Memory B cell (primary cell): ENCODE results near the gene MANBA.
"Not testable (repeated sequence)": the region's sequence is repeated elsewhere in the genome, so short reads cannot be mapped to it uniquely, and the experiment has no call there.

Source experiments
- ATAC-seq: fragments of 150-1000 bp; cut with Tn5 transposase; 2 replicates; pipeline ENCODE4 v1.10.0; 2021; ENCODE audit warnings: low read depth, mild to moderate bottlenecking, moderate library complexity
- DNase-seq, 2 donors: peaks; one replicate each; pipeline ENCODE4 v3.0.0; 2022; ENCODE audit warnings: low spot score in 2 of 2
- H3K27ac Mint-ChIP-seq: one replicate; pipeline ENCODE4 v1.8.0; 2022; ENCODE audit warnings: mild to moderate bottlenecking, moderate library complexity, mixed read lengths
- H3K27me3 Mint-ChIP-seq: one replicate; pipeline ENCODE4 v1.8.0; 2022; ENCODE audit warnings: mixed read lengths
- H3K36me3 Mint-ChIP-seq: one replicate; pipeline ENCODE4 v1.8.0; 2022; ENCODE audit warnings: mild to moderate bottlenecking, mixed read lengths
- H3K4me1 Mint-ChIP-seq: one replicate; pipeline ENCODE4 v1.8.0; 2022; ENCODE audit warnings: mixed read lengths
- H3K4me3 Mint-ChIP-seq: one replicate; pipeline ENCODE4 v1.8.0; 2022; ENCODE audit warnings: mild to moderate bottlenecking, moderate library complexity, mixed read lengths
- H3K9me3 Mint-ChIP-seq: one replicate; pipeline ENCODE4 v1.8.0; 2022; ENCODE audit warnings: mixed read lengths

Gene MANBA

GRCh38 chr4:102625232-102625930, 135.4 kb downstream of the MANBA start:
- peak; percentile 93 for ATAC-seq

GRCh38 chr4:102624505-102624904, 136.3 kb downstream of the MANBA start:
- Mint-ChIP-seq H3K27ac (no peak overlapping the region), H3K9me3 (no peaks in the 10 kb centered on the region), H3K4me3 (no peak overlapping the region), H3K4me1 (peaks cover 9% of the 10 kb centered on the region), H3K27me3 (no peaks in the 10 kb centered on the region), H3K36me3 (no peaks in the 10 kb centered on the region)
- DNase-seq (no peak), ATAC-seq (no peak)

More at GRCh38 chr4:102625232-102625930, 135.4 kb downstream of the MANBA start:
- H3K36me3 Mint-ChIP-seq, result no peaks in the 10 kb centered on the region
- peak overlapping the region; percentile 56 for H3K4me3 Mint-ChIP-seq
- no peaks in the 10 kb centered on the region for H3K27me3 Mint-ChIP-seq
- DNase-seq, result peak in 1 of 2 donors; percentile 25
- H3K9me3 Mint-ChIP-seq, result no peaks in the 10 kb centered on the region
- H3K4me1 Mint-ChIP-seq, result peaks cover 9% of the 10 kb centered on the region
- H3K27ac Mint-ChIP-seq, result peak overlapping the region; percentile 17

- H3K36me3 Mint-ChIP-seq, result no peaks in the 10 kb centered on the region
- H3K4me3 Mint-ChIP-seq, result no peak overlapping the region
- DNase-seq, result no peak
- H3K27ac Mint-ChIP-seq, result no peak overlapping the region
- no peak for ATAC-seq
- no peaks in the 10 kb centered on the region for H3K27me3 Mint-ChIP-seq
- peaks cover 9% of the 10 kb centered on the region for H3K4me1 Mint-ChIP-seq
- H3K9me3 Mint-ChIP-seq, result no peaks in the 10 kb centered on the region
Observed at GRCh38 chr4:102623622-102624021, 137.1 kb downstream of the MANBA start.

GRCh38 chr4:102620697-102621497, 139.9 kb downstream of the MANBA start:
- Mint-ChIP-seq H3K27ac (no peak overlapping the region), H3K27me3 (no peaks in the 10 kb centered on the region), H3K36me3 (peaks cover 11% of the 10 kb centered on the region), H3K9me3 (no peaks in the 10 kb centered on the region), H3K4me1 (peaks cover 11% of the 10 kb centered on the region), H3K4me3 (no peak overlapping the region)
- ATAC-seq, result peak; percentile 55
- no peak for DNase-seq

- DNase-seq, H3K27me3 Mint-ChIP-seq, H3K27ac Mint-ChIP-seq, H3K9me3 Mint-ChIP-seq, H3K4me3 Mint-ChIP-seq, H3K4me1 Mint-ChIP-seq: not testable (repeated sequence)
- ATAC-seq, result peak; percentile 11
- H3K36me3 Mint-ChIP-seq, result peaks cover 17% of the 10 kb centered on the region
Observed at GRCh38 chr4:102619776-102620631, 140.8 kb downstream of the MANBA start.

- not testable (repeated sequence) for H3K27me3 Mint-ChIP-seq, H3K4me1 Mint-ChIP-seq, H3K9me3 Mint-ChIP-seq, H3K4me3 Mint-ChIP-seq
- Mint-ChIP-seq H3K36me3 (peaks cover 27% of the 10 kb centered on the region), H3K27ac (peak overlapping the region; percentile 62)
- ATAC-seq (peak; percentile 71), DNase-seq (peak in 1 of 2 donors; percentile 7)
Observed at GRCh38 chr4:102619021-102619420, 141.7 kb downstream of the MANBA start.

- no peak overlapping the region for H3K27ac Mint-ChIP-seq
- H3K9me3 Mint-ChIP-seq, result no peaks in the 10 kb centered on the region
- H3K4me3 Mint-ChIP-seq, result no peak overlapping the region
- DNase-seq (no peak), ATAC-seq (no peak)
- H3K27me3 Mint-ChIP-seq, result no peaks in the 10 kb centered on the region
- peaks cover 4% of the 10 kb centered on the region for H3K4me1 Mint-ChIP-seq
- H3K36me3 Mint-ChIP-seq, result peaks cover 41% of the 10 kb centered on the region
Observed at GRCh38 chr4:102616636-102617035, 144.1 kb downstream of the MANBA start.

- Mint-ChIP-seq H3K36me3 (peaks cover 50% of the 10 kb centered on the region), H3K27ac (peak overlapping the region; percentile 21), H3K4me3 (no peak overlapping the region), H3K9me3 (no peaks in the 10 kb centered on the region), H3K4me1 (peaks cover 2% of the 10 kb centered on the region), H3K27me3 (no peaks in the 10 kb centered on the region)
- no peak for DNase-seq
- no peak for ATAC-seq
Observed at GRCh38 chr4:102614801-102615200, 146.0 kb downstream of the MANBA start.

GRCh38 chr4:102612824-102613366, 147.9 kb downstream of the MANBA start:
- no peaks in the 10 kb centered on the region for H3K9me3 Mint-ChIP-seq
- no peaks in the 10 kb centered on the region for H3K27me3 Mint-ChIP-seq
- DNase-seq, result no peak
- H3K4me1 Mint-ChIP-seq, result no peaks in the 10 kb centered on the region
- no peak overlapping the region for H3K4me3 Mint-ChIP-seq
- peaks cover 53% of the 10 kb centered on the region for H3K36me3 Mint-ChIP-seq
- peak overlapping the region; percentile 2 for H3K27ac Mint-ChIP-seq
- peak; percentile 67 for ATAC-seq

GRCh38 chr4:102612210-102612609, 148.6 kb downstream of the MANBA start:
- Mint-ChIP-seq H3K36me3 (peaks cover 53% of the 10 kb centered on the region), H3K4me3 (no peak overlapping the region), H3K9me3 (no peaks in the 10 kb centered on the region), H3K27me3 (no peaks in the 10 kb centered on the region), H3K27ac (peak overlapping the region; percentile 2), H3K4me1 (no peaks in the 10 kb centered on the region)
- ATAC-seq, result no peak
- DNase-seq, result no peak

- Mint-ChIP-seq H3K27ac (no peak overlapping the region), H3K36me3 (peaks cover 50% of the 10 kb centered on the region), H3K27me3 (no peaks in the 10 kb centered on the region), H3K9me3 (no peaks in the 10 kb centered on the region), H3K4me3 (no peak overlapping the region), H3K4me1 (no peaks in the 10 kb centered on the region)
- ATAC-seq (no peak), DNase-seq (no peak)
Observed at GRCh38 chr4:102610476-102610875, 150.3 kb downstream of the MANBA start.

- Mint-ChIP-seq H3K27me3 (no peaks in the 10 kb centered on the region), H3K4me1 (no peaks in the 10 kb centered on the region), H3K4me3 (no peak overlapping the region), H3K36me3 (peaks cover 47% of the 10 kb centered on the region), H3K27ac (no peak overlapping the region), H3K9me3 (no peaks in the 10 kb centered on the region)
- DNase-seq (no peak), ATAC-seq (no peak)
Observed at GRCh38 chr4:102610007-102610406, 150.8 kb downstream of the MANBA start.

GRCh38 chr4:102608190-102608589, 152.6 kb downstream of the MANBA start:
- no peak for DNase-seq
- no peaks in the 10 kb centered on the region for H3K27me3 Mint-ChIP-seq
- no peaks in the 10 kb centered on the region for H3K4me1 Mint-ChIP-seq
- no peak for ATAC-seq
- H3K9me3 Mint-ChIP-seq, result no peaks in the 10 kb centered on the region
- H3K4me3 Mint-ChIP-seq, result no peak overlapping the region
- H3K27ac Mint-ChIP-seq, result no peak overlapping the region
- H3K36me3 Mint-ChIP-seq, result peaks cover 37% of the 10 kb centered on the region
